Stimulated activated naive CD8-positive, alpha-beta T cell treated with anti-CD3 and anti-CD28 coated beads, Interleukin-15, Interleukin-2, amounts not matched to agents 100 U/mL and 50 U/mL, for 24 hours (primary cell): ENCODE results near the gene P4HA2.

Experiments
- ATAC-seq: fragments of 150-1000 bp; cut with Tn5 transposase; one replicate; pipeline ENCODE4 v1.10.0; 2021
- DNase-seq: peaks from one replicate; pipeline ENCODE4 v3.0.0; 2021

Gene P4HA2

DNA sequence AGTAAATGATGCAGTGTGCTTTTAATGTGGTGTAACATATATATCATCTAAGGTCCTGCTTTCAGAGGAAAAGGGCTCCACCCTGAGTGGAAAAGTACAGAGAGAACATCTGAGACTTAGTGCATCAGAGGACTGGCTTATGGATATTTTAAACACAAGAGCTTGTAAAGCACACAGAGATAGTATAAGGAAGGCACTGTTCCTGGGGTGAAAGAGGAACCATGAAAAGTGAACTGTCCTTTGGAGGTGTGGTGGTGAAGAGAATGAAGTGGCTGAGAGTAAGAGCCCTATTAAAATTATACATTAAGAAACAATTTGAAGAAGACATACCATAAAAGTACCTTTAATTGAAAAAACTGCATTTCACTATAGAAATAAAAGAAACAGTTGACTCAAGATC, 85.2 kb downstream of the P4HA2 start:
- ATAC-seq (no peak), DNase-seq (no peak)
